ELR (cell line): Measurements from ENCODE around the gene TEX2.
"Not testable (repeated sequence)": the region's sequence is repeated elsewhere in the genome, so short reads cannot be mapped to it uniquely, and the experiment has no call there.

ENCODE experiments used
- DNase-seq: peaks from one replicate; pipeline ENCODE4 v3.0.0-alpha.2; 2015; ENCODE audit warnings: low read depth

Gene TEX2

GRCh38 chr17:64213995-64214811 is 48.9 kb downstream of the TEX2 start:
- DNase-seq: no peak

DNA sequence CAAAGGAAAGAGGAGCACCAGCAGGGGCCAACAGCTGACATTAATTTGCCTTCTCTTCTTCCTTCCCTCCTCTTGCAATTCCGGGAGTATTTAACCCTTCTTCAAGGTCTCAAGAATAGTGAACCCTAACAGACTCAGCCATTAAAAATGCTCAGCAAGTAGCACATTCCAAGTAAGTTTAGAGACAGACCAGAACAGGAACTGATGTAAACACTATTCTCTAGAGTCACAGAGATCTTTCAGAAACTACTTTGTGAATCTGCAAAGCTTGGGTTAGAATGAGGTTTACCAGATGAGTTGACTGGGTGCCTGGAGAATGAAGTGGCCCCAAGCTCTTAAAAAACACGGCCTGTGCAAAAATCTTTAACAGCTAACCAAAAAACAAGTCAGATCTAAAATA is 50.9 kb downstream of the TEX2 start:
- DNase-seq: peak; percentile 49

DNA sequence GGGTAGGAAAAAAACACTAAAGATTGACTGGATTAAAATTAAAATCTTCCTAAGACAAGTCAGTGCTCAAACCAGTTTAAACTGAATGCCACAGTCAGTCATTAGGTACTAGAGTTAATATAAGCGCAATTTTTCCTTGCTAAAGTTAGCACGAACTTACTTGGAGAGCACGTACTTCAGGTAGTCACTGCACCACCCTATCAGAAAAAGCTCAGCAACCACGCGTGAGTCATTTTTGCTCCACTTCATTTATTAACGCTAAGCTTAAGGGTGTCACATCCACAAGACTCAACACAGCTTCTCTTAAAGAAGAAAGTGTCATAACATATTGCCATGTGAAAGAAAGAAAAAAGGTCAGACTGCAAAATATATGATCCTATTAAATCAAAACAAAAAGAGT is 53.1 kb downstream of the TEX2 start:
- DNase-seq: no peak

DNA sequence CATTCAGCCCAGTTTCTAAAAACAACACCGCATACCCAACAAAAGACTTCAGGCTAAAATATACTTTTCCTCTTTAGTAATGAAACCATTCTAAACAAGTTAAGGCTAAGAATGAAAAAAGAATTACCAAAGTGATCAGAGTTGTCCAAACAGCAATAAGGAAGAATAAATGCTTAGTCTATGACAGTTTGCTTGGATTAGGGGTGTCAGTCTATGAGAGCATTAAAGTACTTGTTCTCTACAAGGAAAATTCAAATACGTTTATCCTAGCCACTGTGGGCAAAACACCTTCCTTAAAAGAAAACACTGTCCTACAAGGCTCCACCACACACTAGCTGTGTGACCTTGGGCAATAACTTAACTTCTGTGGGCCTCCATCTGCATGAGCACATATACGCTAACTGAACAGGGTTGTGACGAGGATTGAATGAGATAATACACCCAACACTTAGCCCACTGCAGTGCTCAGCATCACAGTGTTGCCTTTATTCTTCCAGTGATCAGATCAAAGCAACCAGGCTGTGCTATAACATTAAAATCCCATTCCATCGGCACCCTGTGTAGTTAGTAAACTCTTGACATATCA is 53.6 kb downstream of the TEX2 start:
- no peak for DNase-seq

DNA sequence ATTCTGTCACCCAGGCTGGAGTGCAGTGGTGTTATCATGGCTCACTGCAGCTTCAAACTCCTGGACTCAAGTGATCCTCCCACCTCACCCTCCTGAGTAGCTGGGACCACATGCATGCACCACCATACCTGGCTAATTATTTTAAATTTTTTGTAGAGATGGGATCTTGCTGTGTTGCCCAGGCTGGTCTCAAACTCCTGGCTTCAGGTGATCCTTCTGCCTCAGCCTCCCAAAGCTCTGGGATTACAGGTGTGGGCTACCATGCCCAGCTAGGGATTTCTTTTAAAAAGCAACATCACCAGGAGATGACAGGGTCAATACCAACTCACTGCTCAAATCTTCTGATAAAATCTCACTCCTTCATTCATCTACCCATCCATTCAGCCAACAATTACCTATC is 54.4 kb downstream of the TEX2 start:
- not testable (repeated sequence) for DNase-seq

- no peak for DNase-seq
These were observed 57.3 kb downstream of the TEX2 start for GRCh38 chr17:64205804-64206203.

DNA sequence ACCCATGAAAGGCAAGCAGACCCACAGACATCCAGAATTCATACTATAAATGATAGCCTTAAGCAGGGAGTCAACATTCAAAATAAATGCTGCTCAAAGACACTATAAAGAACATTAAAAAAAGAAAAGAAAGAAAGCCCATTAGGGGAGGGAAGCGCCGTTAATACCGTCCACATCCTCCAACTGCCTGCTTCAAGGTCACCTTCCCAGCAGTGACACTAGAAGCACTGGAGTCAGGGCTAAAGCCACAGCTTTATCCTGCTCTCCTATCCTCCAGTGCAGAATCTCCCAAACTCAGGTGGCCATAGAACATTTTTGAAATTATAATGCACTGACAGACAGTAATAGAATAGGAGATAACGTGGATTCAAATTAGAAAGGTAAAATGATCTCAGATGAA is 59.4 kb downstream of the TEX2 start:
- no peak for DNase-seq

DNA sequence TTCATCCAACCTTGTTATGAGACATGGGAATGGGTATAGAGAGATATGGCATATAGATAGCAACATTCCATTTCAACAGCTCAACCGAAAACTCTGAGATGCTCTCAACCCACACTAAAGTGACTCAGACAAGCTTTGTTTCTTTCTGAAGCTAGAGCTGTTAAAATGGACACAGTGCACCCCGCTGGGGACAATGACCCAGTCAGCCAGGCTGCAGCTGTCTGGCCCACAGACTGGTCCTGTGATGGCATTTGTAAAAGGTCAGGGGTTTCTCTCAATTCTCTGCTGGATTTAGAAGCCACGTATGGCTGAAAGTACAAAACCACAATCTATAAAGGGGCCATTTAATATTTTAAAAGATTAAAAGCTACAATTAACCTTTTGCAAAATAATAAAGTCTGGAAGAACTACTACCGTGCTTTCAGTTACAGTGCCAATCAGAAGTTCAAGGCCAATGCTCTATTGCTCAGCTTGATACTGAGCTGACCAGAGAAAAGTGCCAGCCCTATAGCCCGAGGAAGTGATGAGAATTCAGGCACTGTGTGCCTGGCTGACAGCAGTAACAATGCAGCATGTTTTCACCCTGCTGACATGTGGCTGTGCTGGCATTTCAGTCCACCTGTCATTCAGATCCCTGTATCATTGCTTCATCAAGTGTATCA is 60.2 kb downstream of the TEX2 start:
- peak; percentile 95 for DNase-seq

GRCh38 chr17:64200080-64201032 is 62.7 kb downstream of the TEX2 start:
- DNase-seq: no peak

DNA sequence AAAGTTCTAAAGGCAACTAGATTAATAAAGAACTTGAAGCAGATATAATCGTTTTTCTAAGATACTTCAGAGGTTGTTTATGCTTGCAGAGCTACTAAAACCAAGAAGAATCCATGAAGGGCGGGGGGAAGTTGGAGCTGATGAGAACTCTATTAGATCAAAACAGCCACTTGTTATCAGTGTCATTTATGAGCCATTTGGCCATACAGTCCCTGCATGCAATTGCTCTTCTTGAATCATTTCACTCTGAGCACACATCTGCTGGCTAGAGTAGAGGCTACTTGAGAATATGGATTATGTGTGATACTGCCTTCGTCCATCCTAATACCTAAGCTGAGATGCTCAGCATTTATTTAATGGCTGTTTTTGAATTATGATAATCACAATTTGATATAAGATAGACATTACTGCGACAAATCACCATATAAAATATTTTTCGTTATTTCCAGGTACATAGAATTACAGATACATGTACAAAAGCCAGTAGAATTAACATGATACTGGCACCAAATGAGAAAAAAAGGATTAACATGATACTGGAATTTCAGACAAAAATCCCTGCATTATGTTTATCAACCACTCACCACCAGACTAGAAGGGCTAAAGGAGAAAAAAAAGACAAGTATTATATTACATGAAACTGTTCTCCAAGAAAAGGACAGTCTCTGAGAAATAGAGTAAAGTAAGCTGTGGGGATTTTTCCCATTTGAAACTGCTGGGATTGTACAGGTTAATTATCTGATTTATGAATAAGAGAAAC is 64.5 kb downstream of the TEX2 start:
- no peak for DNase-seq

GRCh38 chr17:64196601-64197000 is 66.5 kb downstream of the TEX2 start:
- peak; percentile 88 for DNase-seq

- DNase-seq: no peak
These were observed 69.5 kb downstream of the TEX2 start for GRCh38 chr17:64193561-64193960.

GRCh38 chr17:64192589-64192988 is 70.5 kb downstream of the TEX2 start:
- DNase-seq: no peak

GRCh38 chr17:64190472-64190871 is 72.6 kb downstream of the TEX2 start:
- no peak for DNase-seq

GRCh38 chr17:64188088-64188487 is 75.0 kb downstream of the TEX2 start:
- no peak for DNase-seq

GRCh38 chr17:64187093-64187895 is 75.8 kb downstream of the TEX2 start:
- DNase-seq: no peak

DNA sequence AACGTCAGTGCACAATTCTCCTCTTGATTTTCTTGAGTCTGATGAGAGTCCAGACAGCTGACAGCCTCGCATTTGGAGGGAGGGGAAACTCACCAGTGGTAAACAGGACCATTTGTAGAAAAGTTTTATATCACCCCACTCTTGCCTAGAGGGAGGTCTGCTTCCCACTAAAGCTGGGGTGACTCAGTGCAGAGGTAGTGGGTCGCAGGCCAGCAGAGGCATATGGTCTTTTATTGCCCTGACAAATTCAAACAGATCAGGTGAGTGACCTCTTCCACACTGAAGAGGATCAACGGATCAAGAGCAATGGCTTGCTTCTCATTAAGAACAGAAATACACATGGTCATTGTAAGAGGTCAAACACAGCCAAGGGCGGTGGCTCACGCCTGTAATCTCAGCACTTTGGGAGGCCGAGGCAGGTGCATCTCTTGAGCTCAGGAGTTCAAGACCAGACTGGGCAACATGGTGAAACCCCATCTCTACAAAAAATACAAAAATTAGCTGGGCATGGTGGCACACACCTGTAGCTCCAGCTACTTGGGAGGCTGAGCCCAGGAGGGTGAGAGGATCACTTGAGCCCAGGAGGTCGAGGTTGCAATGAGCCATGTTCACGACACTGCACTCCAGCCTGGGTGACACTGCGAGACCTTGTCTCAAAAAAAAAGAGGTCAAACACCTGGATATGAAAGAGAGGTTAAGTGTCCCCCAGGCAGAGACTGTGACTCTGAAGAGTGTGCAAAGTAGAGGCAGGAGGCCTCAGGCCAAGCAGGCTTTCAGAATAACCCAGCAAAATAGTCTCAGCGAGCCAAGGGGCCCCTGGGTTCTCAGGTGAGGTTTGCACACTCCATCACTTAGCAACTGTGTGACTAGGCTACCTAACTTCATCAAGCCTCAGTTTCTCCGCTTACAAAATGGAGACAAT is 76.6 kb downstream of the TEX2 start:
- no peak for DNase-seq

- not testable (repeated sequence) for DNase-seq
These were observed 77.5 kb downstream of the TEX2 start for GRCh38 chr17:64185557-64185956.

- DNase-seq: no peak
These were observed 78.0 kb downstream of the TEX2 start for GRCh38 chr17:64185101-64185500.
